Adrenal gland (tissue), 5 donors: ENCODE measurements around the gene TRAF7.

Experiments used
- POLR2A ChIP-seq, 2 donors: fragments of 450-650 bp; IDR thresholded peaks; one replicate each; pipeline ENCODE4 v1.6.1; 2017; ENCODE audit warnings: antibody characterized with exemption in 2 of 2, mild to moderate bottlenecking in 2 of 2, moderate library complexity in 1 of 2
- TF ChIP-seq, protein P1 (sequence below), 6 experiments: fragments of 450-650 bp in 4 of 6; fragments of 200-600 bp in 2 of 6; sonication (generic) in 1 of 6; IDR thresholded peaks; 1 replicate in 5 of 6; 2 replicates in 1 of 6; pipeline versions ENCODE4 v1.5.1 to v1.8.0; 2016 to 2021; ENCODE audit warnings: antibody characterized with exemption in 6 of 6, mild to moderate bottlenecking in 2 of 6, moderate library complexity in 1 of 6
- donor health status: DM: no; HTN: no; CAD: no.

DNA sequence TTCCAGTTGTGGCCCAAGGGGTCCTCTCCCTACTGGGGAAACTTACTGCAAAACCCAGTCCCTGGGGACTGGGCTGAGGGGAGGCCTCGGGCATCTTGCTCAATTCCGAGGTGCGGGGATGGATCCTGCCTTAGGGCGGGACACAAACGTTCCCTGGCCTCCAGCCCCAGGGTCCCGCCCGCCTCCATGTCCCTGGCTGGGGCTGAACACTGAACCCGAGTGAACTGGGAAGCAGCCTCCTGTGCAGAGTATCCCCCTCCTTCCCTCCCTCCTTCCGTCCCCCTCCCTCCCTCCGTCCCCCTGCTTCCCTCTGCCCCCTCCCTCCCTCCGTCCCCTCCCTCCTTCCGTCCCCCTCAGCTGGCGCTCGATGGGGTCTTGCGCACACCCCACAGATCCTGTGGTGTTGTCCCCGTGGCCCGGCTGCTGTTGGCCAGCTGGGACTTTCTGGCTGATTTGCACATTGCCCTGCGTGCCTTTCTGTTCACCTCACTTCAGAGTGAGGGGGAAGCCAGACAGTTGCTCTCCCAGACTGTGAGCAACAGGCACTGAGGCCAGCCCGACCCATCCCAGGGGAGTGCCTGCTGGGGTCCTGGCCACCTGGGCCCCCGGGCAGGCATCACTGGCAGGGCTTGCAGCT is 5.5 kb downstream of the TRAF7 start:
- TF ChIP-seq POLR2A (IDR thresholded peaks at IDR 0.05), result no peak
- TF ChIP-seq, protein P1, sequence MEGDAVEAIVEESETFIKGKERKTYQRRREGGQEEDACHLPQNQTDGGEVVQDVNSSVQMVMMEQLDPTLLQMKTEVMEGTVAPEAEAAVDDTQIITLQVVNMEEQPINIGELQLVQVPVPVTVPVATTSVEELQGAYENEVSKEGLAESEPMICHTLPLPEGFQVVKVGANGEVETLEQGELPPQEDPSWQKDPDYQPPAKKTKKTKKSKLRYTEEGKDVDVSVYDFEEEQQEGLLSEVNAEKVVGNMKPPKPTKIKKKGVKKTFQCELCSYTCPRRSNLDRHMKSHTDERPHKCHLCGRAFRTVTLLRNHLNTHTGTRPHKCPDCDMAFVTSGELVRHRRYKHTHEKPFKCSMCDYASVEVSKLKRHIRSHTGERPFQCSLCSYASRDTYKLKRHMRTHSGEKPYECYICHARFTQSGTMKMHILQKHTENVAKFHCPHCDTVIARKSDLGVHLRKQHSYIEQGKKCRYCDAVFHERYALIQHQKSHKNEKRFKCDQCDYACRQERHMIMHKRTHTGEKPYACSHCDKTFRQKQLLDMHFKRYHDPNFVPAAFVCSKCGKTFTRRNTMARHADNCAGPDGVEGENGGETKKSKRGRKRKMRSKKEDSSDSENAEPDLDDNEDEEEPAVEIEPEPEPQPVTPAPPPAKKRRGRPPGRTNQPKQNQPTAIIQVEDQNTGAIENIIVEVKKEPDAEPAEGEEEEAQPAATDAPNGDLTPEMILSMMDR (IDR thresholded peaks at IDR 0.05), result no peak
